K562 treated with DMSO at 1 percent for 4 hours (cell line): Measurements from ENCODE around the gene SLC35B1. TPM values are rescaled to one million over a fixed set of nuclear protein-coding genes. Genes with fewer than 3 reads are reported as not detected.

ENCODE experiments used
- total RNA-seq: library from RNA; unstranded; fragments of 300-600 nt; gene quantifications from 2 replicates; pipeline ENCODE4 v1.2.3, GENCODE V29; 2022; ENCODE audit not compliant: insufficient read depth

SLC35B1 gene
- 60.7 and 63.8 TPM in 2 replicates for total RNA-seq

DNA sequence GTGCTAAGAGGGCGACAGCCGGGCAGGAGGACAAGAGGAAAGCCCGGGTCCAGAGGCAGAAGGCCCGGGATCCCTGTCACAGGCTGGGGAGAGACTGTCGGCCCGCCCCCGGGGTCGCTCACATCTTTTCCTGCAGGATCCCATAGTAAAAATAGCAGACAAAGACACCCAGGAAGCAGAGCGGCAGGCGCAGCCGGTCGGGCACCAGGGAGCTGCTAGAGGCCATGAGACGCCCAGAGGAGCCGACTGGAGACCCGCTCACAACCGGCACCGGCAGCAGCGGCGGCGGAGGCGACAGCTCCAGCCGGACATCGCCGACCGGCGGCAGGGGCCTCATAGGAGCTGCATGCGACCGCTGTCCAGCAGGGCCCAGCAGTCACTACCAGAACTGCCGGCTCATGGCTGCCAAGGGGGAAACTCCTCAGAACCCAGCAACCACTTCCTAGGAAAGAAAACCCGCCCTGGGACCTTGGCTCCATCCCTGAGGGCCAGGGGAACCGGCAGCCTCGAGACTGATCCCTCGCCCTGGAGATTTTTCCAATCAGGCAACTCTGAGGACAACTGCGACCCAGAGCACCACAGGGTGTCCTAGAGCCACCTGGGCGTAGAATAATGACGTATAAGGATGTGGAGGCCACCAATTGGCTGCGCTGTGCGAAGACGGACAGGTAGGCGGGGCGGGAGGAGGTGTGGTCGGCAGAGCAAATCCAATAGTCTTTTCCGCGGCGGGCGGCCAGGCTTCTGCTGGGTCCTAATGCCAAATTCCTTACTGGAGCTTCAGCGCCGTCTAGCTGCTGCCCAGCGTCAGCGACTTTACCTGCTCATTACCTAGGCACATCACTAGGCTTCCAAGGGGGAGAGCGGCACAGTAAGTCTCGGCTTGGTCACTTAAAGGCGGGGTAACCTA is at the start of gene SLC35B1:
SLC35B1 (minus strand) TSS at position 357 of the 907 bp plus-strand sequence; CDS start at position 226, 131 bp downstream.

GRCh38 chr17:49677933-49678847 is 29.6 kb downstream of the SLC35B1 start, which contains the start of gene SPOP:
Gene SPOP, minus strand, starts transcription at chr17:49678097. Its CDS starts 55,287 bp downstream, at chr17:49622810.

Other genes starting within 250 kb of the SLC35B1 start
- gene NGFR, start 212.7 kb downstream of the SLC35B1 start, total RNA-seq = 0.31 TPM in 1 of 2 replicates, not detected in the other
- not detected in 2 replicates for gene NXPH3, start 132.1 kb downstream of the SLC35B1 start, total RNA-seq
- 38.1 and 39.5 TPM in 2 replicates for gene SPOP, start 29.9 kb downstream of the SLC35B1 start, total RNA-seq
- 64.9 and 80.0 TPM in 2 replicates for gene FAM117A, start 56.2 kb upstream of the SLC35B1 start, total RNA-seq
- 10.2 and 15.3 TPM in 2 replicates for gene KAT7, start 80.7 kb upstream of the SLC35B1 start, total RNA-seq
- gene TAC4, start 140.1 kb upstream of the SLC35B1 start, total RNA-seq = not detected in 2 replicates